ENCODE measurements around the gene NDUFS6. TPM values are rescaled to one million over a fixed set of nuclear protein-coding genes. Genes with fewer than 3 reads are reported as not detected.
A peak's percentile ranks its signal among the peaks of the same experiment; 100 is the strongest.

NDUFS6 gene
- total and polyA plus RNA-seq, 2 of the 8 experiments (the other 6 are each of a cell fraction or from before 2014, with no cell fraction given), result 72.7 to 191 TPM

- H3K4me3 ChIP-seq (ENCODE audit: extremely low read depth in 1 of 4, insufficient read depth in 2 of 4, low read depth in 3 of 4, low read length in 4 of 4), result no peak overlapping the region
- H3K27ac ChIP-seq (ENCODE audit: low read depth, low read length), result no peak overlapping the region
- ChIA-PET CTCF (ENCODE audit: partially characterized antibody) (no interaction called here), POLR2A (ENCODE audit: partially characterized antibody) (interaction anchor here (0.7 kb wide), 1 partner anchor 17 kb away, joined by 3 read pairs; the partner anchor contains the start of gene MRPL36)
- DNase-seq (ENCODE audit: low read depth in 1 of 2, low spot score in 2 of 2) (no peak), FAIRE-seq (no peak)
- H2BK12ac ChIP-seq (ENCODE audit: low read depth, low read length), result no peak overlapping the region
- no peak overlapping the region for H3K18ac ChIP-seq (ENCODE audit: extremely low read depth, low read length)
- H4K20me1 ChIP-seq (replicated peaks in 1 of 2; ENCODE audit: control insufficient read depth in 1 of 2, insufficient read depth in 2 of 2, low read length in 2 of 2), result peaks cover 0 to 3% of the 10 kb centered on the region in 2 experiments
- H3K27me3 ChIP-seq (replicated peaks in 1 of 4; ENCODE audit: control insufficient read depth in 3 of 4, extremely low read depth in 1 of 4, insufficient read depth in 3 of 4, low read length in 3 of 4), result no peaks in the 10 kb centered on the region
- H2AK5ac ChIP-seq (ENCODE audit: low read depth, low read length), result no peak overlapping the region
- H4K5ac ChIP-seq (ENCODE audit: insufficient read length, low read depth, low read length), result no peak overlapping the region
- no peaks in the 10 kb centered on the region for H3K79me2 ChIP-seq (ENCODE audit: control insufficient read depth in 1 of 2, insufficient read depth in 2 of 2, low read length in 2 of 2)
- H3K79me1 ChIP-seq (ENCODE audit: low read depth, low read length), result no peaks in the 10 kb centered on the region
- H3K9me3 ChIP-seq (ENCODE audit: insufficient read depth in 2 of 2, low read depth in 1 of 2, low read length in 1 of 2), result no peaks in the 10 kb centered on the region
- H4K91ac ChIP-seq (replicated peaks; ENCODE audit: insufficient read length, low read length), result peak overlapping the region; percentile 77
- H3K4ac ChIP-seq (replicated peaks; ENCODE audit: insufficient read length, low read depth, low read length), result peak overlapping the region; percentile 46
- H3K4me2 ChIP-seq (ENCODE audit: insufficient read depth in 1 of 2, low read depth in 2 of 2, low read length in 2 of 2), result no peak overlapping the region
- no peak overlapping the region for H3K23ac ChIP-seq (ENCODE audit: insufficient read length)
- H3K56ac ChIP-seq (replicated peaks; ENCODE audit: insufficient read length, low read depth, low read length), result no peak overlapping the region
- H2BK5ac ChIP-seq (ENCODE audit: low read depth, low read length), result peak overlapping the region; percentile 86; the same call in 1 of the 2 replicates
- WGBS, 2 experiments (ENCODE audit: extremely low coverage in 1 of 2, insufficient coverage in 1 of 2, insufficient read length in 1 of 2, insufficient replicate concordance in 2 of 2, low coverage in 1 of 2, low lambda C conversion rate in 2 of 2, missing lambda C conversion rate in 1 of 2), result 83% methylated on average over 14 of the region's 14 CpGs; no CpG with 5 or more reads in 1 of the 2 experiments
- H3K14ac ChIP-seq (ENCODE audit: insufficient read length), result no peak overlapping the region
- H3K23me2 ChIP-seq (ENCODE audit: low read depth, low read length), result no peaks in the 10 kb centered on the region
- H3K9ac ChIP-seq (replicated peaks in 1 of 4; ENCODE audit: extremely low read depth in 1 of 4, low read depth in 3 of 4, low read length in 3 of 4), result no peak overlapping the region
- H3K36me3 ChIP-seq (ENCODE audit: control insufficient read depth in 2 of 4, insufficient read depth in 4 of 4, low read length in 3 of 4), result no peaks in the 10 kb centered on the region
- no peaks in the 10 kb centered on the region; a peak in 1 of 7 replicates for H3K4me1 ChIP-seq (replicated peaks in 1 of 4; ENCODE audit: control insufficient read depth in 3 of 4, insufficient read depth in 4 of 4, low read length in 3 of 4)
- no peak overlapping the region for H2BK20ac ChIP-seq (ENCODE audit: low read length)
- H2BK15ac ChIP-seq (ENCODE audit: low read length), result no peak overlapping the region
- no peak overlapping the region; the same call in 1 of the 2 replicates for H4K8ac ChIP-seq (ENCODE audit: extremely low read depth, insufficient read depth, low read length)
- H2AFZ ChIP-seq (ENCODE audit: low read length), result no peak overlapping the region
- no peak overlapping the region for H2BK120ac ChIP-seq (replicated peaks; ENCODE audit: low read depth, low read length)
- TF ChIP-seq RNF2 (IDR thresholded peaks at IDR 0.05; ENCODE audit: borderline replicate concordance, low read depth, low read length, missing control alignments, poor library complexity, severe bottlenecking) (no peak), TAF1 (IDR thresholded peaks at IDR 0.05; ENCODE audit: low read depth, low read length) (no peak), GABPA (IDR thresholded peaks at IDR 0.05; ENCODE audit: borderline replicate concordance, insufficient read depth, low read length) (no peak), CTBP2 (IDR thresholded peaks at IDR 0.05; ENCODE audit: borderline replicate concordance, insufficient read depth, insufficient read length, low read length) (no peak), TBP (IDR thresholded peaks at IDR 0.05; ENCODE audit: low read depth, low read length) (no peak), TAF7 (optimal IDR thresholded peaks at IDR 0.05; ENCODE audit: borderline replicate concordance, low read depth, low read length) (no peak), EP300 (IDR thresholded peaks at IDR 0.05; ENCODE audit: borderline replicate concordance in 1 of 2, low read depth in 2 of 2, low read length in 2 of 2) (no peak), SIN3A (conservative IDR thresholded peaks at IDR 0.05 in 1 of 2, IDR thresholded peaks at IDR 0.05 in 1 of 2; ENCODE audit: low read depth in 1 of 2, low read length in 2 of 2) (no peak)
Measured at GRCh38 chr5:1782385-1783215, 18.6 kb upstream of the NDUFS6 start.
